Cardiac muscle cell (in vitro differentiated cells and primary cell): ENCODE results near the gene NPR3. TPM values are rescaled to one million over a fixed set of nuclear protein-coding genes. Genes with fewer than 3 reads are reported as not detected.

ENCODE experiments used
- DNase-seq, 2 donors: peaks; one replicate each; pipeline versions ENCODE4 v3.0.0 to v3.0.0-alpha.2; 2010 to 2017; ENCODE audit warnings: low read depth in 1 of 2, low spot score in 1 of 2
- H3K27ac ChIP-seq: fragments of 200-600 bp; sonication (generic); 2 replicates; pipeline ENCODE4 v1.5.1; 2016
- H3K27me3 ChIP-seq: fragments of 200-600 bp; sonication (generic); 2 replicates; pipeline ENCODE4 v1.6.0; 2016; ENCODE audit warnings: control low read depth
- H3K36me3 ChIP-seq: fragments of 200-600 bp; sonication (generic); 2 replicates; pipeline ENCODE4 v1.5.1; 2016; ENCODE audit warnings: control low read depth
- H3K4me1 ChIP-seq: fragments of 200-600 bp; sonication (generic); 2 replicates; pipeline ENCODE4 v1.8.1; 2017; ENCODE audit warnings: low read depth, mild to moderate bottlenecking, mixed run types
- H3K4me3 ChIP-seq: fragments of 200-600 bp; sonication (generic); 2 replicates; pipeline ENCODE4 v1.5.1; 2016; ENCODE audit warnings: mild to moderate bottlenecking
- H3K9me3 ChIP-seq: fragments of 200-600 bp; sonication (generic); 2 replicates; pipeline ENCODE4 v1.5.1; 2017; ENCODE audit warnings: low read depth, mild to moderate bottlenecking, control low read depth
- CTCF ChIP-seq: IDR thresholded peaks from 2 replicates; pipeline ENCODE4 v1.5.1; 2012; ENCODE audit warnings: low read depth, mild to moderate bottlenecking, low read length
- polyA plus RNA-seq: library from polyadenylated mRNA; unstranded; fragments of >200 nt; fragmentation: Nextera tagmentation; extraction: Ambion mirVana; gene quantifications from 2 replicates; pipeline ENCODE4 v1.2.1, GENCODE V29; 2016
- total RNA-seq: library from RNA; depleted of rRNA; stranded (reverse); fragments of >200 nt; gene quantifications from 2 replicates; pipeline ENCODE4 v1.2.3, GENCODE V29; 2016

The NPR3 gene
- total and polyA plus RNA-seq, 2 experiments from 2014 or later: 0.23 to 2.7 TPM

GRCh38 chr5:32733590-32734340 is 22.6 kb downstream of the NPR3 start:
- TF ChIP-seq CTCF: no peak
- no peak overlapping the region for H3K27ac ChIP-seq
- no peaks in the 10 kb centered on the region for H3K27me3 ChIP-seq
- no peak overlapping the region for H3K4me3 ChIP-seq
- H3K9me3 ChIP-seq: no peaks in the 10 kb centered on the region
- no peak for DNase-seq
- H3K4me1 ChIP-seq: no peaks in the 10 kb centered on the region
- H3K36me3 ChIP-seq: no peaks in the 10 kb centered on the region

- H3K27ac ChIP-seq: no peak overlapping the region
- no peak for TF ChIP-seq CTCF
- no peaks in the 10 kb centered on the region for H3K36me3 ChIP-seq
- no peaks in the 10 kb centered on the region for H3K27me3 ChIP-seq
- H3K4me3 ChIP-seq: no peak overlapping the region
- H3K9me3 ChIP-seq: no peaks in the 10 kb centered on the region
- no peak for DNase-seq
- no peaks in the 10 kb centered on the region for H3K4me1 ChIP-seq
Observed at GRCh38 chr5:32734827-32735378, 23.8 kb downstream of the NPR3 start.

- Histone ChIP-seq H3K27ac (no peak overlapping the region), H3K9me3 (no peaks in the 10 kb centered on the region), H3K36me3 (no peaks in the 10 kb centered on the region), H3K4me1 (no peaks in the 10 kb centered on the region), H3K27me3 (no peaks in the 10 kb centered on the region), H3K4me3 (no peak overlapping the region)
- DNase-seq: no peak
- no peak for TF ChIP-seq CTCF
Observed at GRCh38 chr5:32735512-32735911, 24.4 kb downstream of the NPR3 start.

- Histone ChIP-seq H3K4me1 (no peaks in the 10 kb centered on the region), H3K9me3 (no peaks in the 10 kb centered on the region), H3K36me3 (no peaks in the 10 kb centered on the region), H3K27ac (no peak overlapping the region), H3K27me3 (no peaks in the 10 kb centered on the region), H3K4me3 (no peak overlapping the region)
- DNase-seq: no peak
- no peak for TF ChIP-seq CTCF
Observed at GRCh38 chr5:32736842-32737241, 25.7 kb downstream of the NPR3 start.

DNA sequence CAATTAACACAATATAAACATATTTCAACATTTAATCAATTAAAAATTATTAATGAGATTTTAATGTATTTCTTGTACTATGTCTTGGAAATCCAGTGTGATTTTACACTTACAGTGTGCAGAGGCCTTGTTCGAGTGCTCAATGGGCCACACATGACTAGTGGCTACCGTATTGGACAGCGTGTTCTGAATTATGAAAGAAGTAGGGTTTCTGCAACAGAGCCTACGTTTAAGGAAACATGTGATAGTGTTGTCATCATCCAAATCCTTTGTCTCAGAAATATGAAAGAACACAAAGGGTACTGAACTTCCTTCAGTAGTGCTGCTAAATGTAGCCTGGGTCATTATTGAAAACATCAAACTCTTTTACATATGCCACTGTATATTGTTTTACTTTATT is 29.5 kb downstream of the NPR3 start:
- no peak overlapping the region for H3K27ac ChIP-seq
- no peak for TF ChIP-seq CTCF
- no peak overlapping the region for H3K4me3 ChIP-seq
- no peaks in the 10 kb centered on the region for H3K9me3 ChIP-seq
- no peaks in the 10 kb centered on the region for H3K4me1 ChIP-seq
- DNase-seq: no peak
- no peaks in the 10 kb centered on the region for H3K36me3 ChIP-seq
- peaks cover 14% of the 10 kb centered on the region for H3K27me3 ChIP-seq
